Memory B cell (primary cell): Measurements from ENCODE around the gene MDC1.
"Not testable (repeated sequence)": the region's sequence is repeated elsewhere in the genome, so short reads cannot be mapped to it uniquely, and the experiment has no call there.

ENCODE experiments used
- ATAC-seq: fragments of 150-1000 bp; cut with Tn5 transposase; 2 replicates; pipeline ENCODE4 v1.10.0; 2021; ENCODE audit warnings: low read depth, mild to moderate bottlenecking, moderate library complexity
- DNase-seq, 2 donors: peaks; one replicate each; pipeline ENCODE4 v3.0.0; 2022; ENCODE audit warnings: low spot score in 2 of 2
- H3K27ac Mint-ChIP-seq: one replicate; pipeline ENCODE4 v1.8.0; 2022; ENCODE audit warnings: mild to moderate bottlenecking, moderate library complexity, mixed read lengths
- H3K27me3 Mint-ChIP-seq: one replicate; pipeline ENCODE4 v1.8.0; 2022; ENCODE audit warnings: mixed read lengths
- H3K36me3 Mint-ChIP-seq: one replicate; pipeline ENCODE4 v1.8.0; 2022; ENCODE audit warnings: mild to moderate bottlenecking, mixed read lengths
- H3K4me1 Mint-ChIP-seq: one replicate; pipeline ENCODE4 v1.8.0; 2022; ENCODE audit warnings: mixed read lengths
- H3K4me3 Mint-ChIP-seq: one replicate; pipeline ENCODE4 v1.8.0; 2022; ENCODE audit warnings: mild to moderate bottlenecking, moderate library complexity, mixed read lengths
- H3K9me3 Mint-ChIP-seq: one replicate; pipeline ENCODE4 v1.8.0; 2022; ENCODE audit warnings: mixed read lengths

The MDC1 gene, protein sequence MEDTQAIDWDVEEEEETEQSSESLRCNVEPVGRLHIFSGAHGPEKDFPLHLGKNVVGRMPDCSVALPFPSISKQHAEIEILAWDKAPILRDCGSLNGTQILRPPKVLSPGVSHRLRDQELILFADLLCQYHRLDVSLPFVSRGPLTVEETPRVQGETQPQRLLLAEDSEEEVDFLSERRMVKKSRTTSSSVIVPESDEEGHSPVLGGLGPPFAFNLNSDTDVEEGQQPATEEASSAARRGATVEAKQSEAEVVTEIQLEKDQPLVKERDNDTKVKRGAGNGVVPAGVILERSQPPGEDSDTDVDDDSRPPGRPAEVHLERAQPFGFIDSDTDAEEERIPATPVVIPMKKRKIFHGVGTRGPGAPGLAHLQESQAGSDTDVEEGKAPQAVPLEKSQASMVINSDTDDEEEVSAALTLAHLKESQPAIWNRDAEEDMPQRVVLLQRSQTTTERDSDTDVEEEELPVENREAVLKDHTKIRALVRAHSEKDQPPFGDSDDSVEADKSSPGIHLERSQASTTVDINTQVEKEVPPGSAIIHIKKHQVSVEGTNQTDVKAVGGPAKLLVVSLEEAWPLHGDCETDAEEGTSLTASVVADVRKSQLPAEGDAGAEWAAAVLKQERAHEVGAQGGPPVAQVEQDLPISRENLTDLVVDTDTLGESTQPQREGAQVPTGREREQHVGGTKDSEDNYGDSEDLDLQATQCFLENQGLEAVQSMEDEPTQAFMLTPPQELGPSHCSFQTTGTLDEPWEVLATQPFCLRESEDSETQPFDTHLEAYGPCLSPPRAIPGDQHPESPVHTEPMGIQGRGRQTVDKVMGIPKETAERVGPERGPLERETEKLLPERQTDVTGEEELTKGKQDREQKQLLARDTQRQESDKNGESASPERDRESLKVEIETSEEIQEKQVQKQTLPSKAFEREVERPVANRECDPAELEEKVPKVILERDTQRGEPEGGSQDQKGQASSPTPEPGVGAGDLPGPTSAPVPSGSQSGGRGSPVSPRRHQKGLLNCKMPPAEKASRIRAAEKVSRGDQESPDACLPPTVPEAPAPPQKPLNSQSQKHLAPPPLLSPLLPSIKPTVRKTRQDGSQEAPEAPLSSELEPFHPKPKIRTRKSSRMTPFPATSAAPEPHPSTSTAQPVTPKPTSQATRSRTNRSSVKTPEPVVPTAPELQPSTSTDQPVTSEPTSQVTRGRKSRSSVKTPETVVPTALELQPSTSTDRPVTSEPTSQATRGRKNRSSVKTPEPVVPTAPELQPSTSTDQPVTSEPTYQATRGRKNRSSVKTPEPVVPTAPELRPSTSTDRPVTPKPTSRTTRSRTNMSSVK (N-terminal part only)

DNA sequence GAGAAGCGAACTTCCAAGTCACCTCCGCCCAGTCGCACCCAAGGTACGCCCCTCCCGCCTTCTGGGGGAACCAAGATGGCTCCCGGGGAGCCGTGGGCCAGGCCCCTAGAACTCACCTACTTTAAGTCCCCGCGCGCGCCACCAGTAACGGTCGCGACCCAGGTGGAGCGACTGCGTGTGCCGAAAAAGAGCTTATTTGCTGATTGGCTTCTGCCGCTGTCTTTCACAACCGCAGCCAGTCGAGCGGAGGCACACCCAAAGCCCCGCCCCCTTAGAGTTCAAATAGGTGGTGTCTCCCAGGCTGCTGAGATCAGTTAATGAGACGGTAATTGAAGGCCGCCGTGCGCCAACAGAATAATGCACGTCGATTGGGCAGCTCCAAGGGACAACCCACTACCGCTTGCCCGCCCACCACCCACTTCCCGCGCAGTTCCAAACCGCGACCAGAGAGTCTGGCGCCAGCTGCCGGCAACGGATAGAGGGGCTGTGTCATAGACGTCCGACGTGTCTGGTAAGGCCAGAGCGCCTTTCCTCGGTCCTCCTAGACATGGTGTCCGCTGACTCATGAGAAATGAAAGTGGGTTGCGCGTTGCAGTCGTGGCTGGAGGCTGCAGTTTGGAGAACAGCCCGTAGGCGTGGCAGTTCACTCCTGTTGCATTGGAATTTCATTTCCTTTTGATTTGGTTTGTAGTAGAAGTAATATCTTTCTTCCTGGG is at the start of gene MDC1:
TSS of gene MDC1 (minus strand) at position 153 of the 716 bp plus-strand sequence. CDS start 2,106 bp downstream, outside the sequence.
- no peaks in the 10 kb centered on the region for H3K9me3 Mint-ChIP-seq
- H3K27ac Mint-ChIP-seq = peak within 1 kb of the TSS; percentile 92
- ATAC-seq (peak; percentile 71), DNase-seq (peak; percentile 87 to 97)
- H3K36me3 Mint-ChIP-seq = peaks cover 22% of the 10 kb centered on the region
- peak within 1 kb of the TSS; percentile 92 for H3K4me3 Mint-ChIP-seq
- H3K27me3 Mint-ChIP-seq = no peaks in the 10 kb centered on the region
- peaks cover 26% of the 10 kb centered on the region for H3K4me1 Mint-ChIP-seq

DNA sequence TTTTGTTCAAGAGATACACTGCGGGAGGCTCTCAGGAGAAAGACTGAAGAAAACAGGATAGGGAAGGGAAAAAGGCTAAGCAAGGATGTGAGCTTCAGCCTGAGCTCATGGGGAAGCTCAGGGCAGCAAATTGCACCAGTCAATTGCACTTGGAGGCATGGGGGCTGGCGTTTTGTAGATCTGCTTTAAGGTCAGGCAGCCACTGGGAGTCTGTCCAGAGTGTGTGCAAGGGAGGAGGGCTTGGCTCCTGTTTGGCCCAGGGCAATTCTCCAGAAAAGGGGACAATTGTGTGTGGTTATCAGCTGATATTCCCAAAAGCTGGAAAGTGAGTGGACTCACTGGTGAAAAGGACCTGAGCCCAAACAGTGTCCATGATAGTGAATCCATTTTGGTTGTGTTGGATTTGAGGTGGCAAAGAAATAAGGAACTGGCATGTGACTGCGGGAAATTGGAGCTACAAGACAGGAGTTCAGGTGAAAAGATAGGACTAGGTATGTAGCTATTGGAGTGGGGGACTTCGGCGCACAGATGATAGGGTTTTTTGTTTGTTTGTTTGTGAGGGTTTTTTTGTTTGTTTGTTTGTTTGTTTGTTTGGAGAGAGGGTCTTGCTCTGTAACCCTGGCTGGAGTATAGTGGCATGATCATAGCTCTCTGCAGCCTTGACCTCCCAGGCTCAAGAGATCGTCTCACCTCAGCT is 49.5 kb upstream of the MDC1 start:
- H3K27ac Mint-ChIP-seq = no peak overlapping the region
- no peaks in the 10 kb centered on the region for H3K36me3 Mint-ChIP-seq
- peaks cover 6% of the 10 kb centered on the region for H3K4me1 Mint-ChIP-seq

DNA sequence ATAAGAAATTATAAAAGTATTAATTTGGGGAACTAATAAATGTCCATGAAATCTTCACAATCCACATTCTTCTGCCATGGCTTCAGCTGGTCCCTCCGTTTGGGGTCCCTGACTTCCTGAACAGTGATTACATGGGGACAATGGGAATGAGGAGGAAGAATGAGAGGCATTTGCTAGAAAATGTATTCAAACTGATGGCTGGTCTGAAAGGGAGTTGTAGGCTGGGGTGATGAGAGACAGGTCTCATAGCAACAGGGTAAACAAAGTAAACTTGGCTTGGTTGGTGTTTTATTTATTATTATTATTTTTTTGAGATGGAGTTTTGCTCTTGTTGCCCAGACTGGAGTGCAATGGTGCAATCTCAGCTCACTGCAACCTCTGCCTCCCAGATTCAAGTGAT is 48.4 kb upstream of the MDC1 start:
- H3K27me3 Mint-ChIP-seq = peaks cover 10% of the 10 kb centered on the region
- not testable (repeated sequence) for H3K4me3 Mint-ChIP-seq, H3K27ac Mint-ChIP-seq, H3K9me3 Mint-ChIP-seq, H3K36me3 Mint-ChIP-seq, ATAC-seq, DNase-seq, H3K4me1 Mint-ChIP-seq

More for the DNA sequence above, 49.5 kb upstream of the MDC1 start:
- no peaks in the 10 kb centered on the region for H3K9me3 Mint-ChIP-seq
- no peak for ATAC-seq
- no peak overlapping the region for H3K4me3 Mint-ChIP-seq
- peaks cover 10% of the 10 kb centered on the region for H3K27me3 Mint-ChIP-seq
- no peak for DNase-seq

DNA sequence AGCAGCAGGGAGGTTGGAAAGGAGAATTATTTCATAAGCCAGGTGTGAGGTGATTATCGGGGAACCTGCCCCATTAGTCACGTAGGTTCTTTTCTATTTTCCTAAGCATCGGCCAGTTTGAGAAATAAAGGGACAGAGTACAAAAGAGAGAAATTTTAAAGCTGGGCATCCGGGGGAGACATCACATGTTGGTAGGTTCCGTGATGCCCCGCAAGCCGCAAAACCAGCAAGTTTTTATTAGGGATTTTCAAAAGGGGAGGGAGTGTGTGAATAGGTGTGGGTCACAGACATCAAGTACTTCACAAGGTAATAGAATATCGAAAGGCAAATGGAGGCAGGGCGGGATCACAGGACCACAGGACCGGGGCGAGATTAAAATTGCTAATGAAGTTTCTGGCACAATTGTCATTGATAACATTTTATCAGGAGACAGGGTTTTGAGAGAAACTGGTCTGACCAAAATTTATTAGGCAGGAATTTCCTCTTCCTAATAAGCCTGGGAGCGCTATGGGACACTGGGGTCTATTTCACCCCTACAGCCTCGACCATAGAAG is 47.5 kb upstream of the MDC1 start:
- not testable (repeated sequence) for H3K4me1 Mint-ChIP-seq, H3K27ac Mint-ChIP-seq, H3K36me3 Mint-ChIP-seq, H3K9me3 Mint-ChIP-seq, DNase-seq, H3K4me3 Mint-ChIP-seq, ATAC-seq
- H3K27me3 Mint-ChIP-seq = peaks cover 10% of the 10 kb centered on the region

DNA sequence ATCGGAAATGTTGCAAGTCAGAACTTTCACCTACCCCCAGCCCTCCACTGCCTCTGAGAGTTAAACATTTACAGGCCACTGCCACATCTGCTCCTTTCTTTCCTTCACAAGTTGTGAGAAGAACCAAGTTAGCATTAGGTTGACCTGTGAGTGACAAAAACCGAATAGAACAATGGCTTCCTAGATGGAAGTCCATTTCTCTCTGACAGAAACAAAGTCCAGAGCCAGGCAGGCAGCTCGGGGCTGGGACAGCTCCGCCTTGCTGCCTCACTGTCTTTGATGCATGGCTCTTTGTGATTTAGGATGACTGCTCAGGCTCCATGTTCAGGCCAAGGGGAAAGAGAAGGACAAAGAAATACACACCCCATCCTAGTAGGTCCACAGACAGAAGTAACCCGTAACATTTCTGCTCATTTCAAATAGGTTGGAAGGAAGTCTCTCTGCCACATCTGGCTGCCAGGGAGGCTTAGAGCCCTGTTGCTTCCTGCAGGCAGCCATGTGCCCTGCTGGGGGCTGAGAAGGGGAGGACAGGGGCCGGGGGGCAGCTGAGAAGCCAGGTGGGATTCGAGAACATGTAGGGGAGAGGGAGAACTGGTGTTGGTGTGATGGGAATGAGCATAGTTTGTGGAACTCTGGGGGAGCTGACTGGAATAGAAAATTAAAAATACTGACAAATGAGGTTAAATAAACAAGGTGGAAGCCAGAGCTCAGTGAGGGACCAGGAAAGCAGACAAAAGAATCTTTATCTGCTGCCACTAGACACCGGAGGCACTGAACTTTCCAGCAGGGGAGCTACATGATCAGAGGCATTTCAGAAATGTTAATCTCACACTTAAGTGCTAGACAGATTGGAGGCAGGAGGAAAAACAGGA is 46.8 kb upstream of the MDC1 start:
- H3K27me3 Mint-ChIP-seq = peaks cover 10% of the 10 kb centered on the region
- DNase-seq (no peak), ATAC-seq (no peak)
- H3K27ac Mint-ChIP-seq = no peak overlapping the region
- H3K4me3 Mint-ChIP-seq = no peak overlapping the region
- H3K4me1 Mint-ChIP-seq = peaks cover 13% of the 10 kb centered on the region
- H3K36me3 Mint-ChIP-seq = no peaks in the 10 kb centered on the region
- H3K9me3 Mint-ChIP-seq = no peaks in the 10 kb centered on the region

DNA sequence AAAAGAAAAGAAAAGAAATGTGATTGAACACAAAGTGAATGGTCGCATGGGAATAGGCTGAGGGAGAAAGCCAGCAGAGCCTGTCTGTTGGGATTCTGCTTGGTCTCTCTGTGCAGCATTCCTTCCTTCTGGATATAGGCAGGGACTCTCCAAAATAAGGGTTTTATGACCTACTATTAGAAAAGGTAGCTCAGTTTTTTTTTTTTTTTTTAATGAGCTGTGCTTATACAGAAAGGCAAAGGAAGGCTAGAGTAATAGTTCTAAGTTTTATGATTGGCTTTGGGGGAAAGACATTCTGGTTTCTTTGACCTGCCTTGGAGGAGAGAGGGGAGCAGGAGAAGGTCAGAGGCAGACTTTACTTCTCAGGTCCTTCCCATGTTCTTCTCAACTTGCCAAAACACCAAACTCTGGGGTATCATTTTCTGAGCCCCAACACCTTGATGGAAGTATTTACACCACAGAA is 46.1 kb upstream of the MDC1 start:
- ATAC-seq (no peak), DNase-seq (no peak)
- Mint-ChIP-seq H3K4me3 (no peak overlapping the region), H3K36me3 (no peaks in the 10 kb centered on the region), H3K27me3 (peaks cover 10% of the 10 kb centered on the region), H3K4me1 (peaks cover 16% of the 10 kb centered on the region), H3K9me3 (no peaks in the 10 kb centered on the region), H3K27ac (no peak overlapping the region)

DNA sequence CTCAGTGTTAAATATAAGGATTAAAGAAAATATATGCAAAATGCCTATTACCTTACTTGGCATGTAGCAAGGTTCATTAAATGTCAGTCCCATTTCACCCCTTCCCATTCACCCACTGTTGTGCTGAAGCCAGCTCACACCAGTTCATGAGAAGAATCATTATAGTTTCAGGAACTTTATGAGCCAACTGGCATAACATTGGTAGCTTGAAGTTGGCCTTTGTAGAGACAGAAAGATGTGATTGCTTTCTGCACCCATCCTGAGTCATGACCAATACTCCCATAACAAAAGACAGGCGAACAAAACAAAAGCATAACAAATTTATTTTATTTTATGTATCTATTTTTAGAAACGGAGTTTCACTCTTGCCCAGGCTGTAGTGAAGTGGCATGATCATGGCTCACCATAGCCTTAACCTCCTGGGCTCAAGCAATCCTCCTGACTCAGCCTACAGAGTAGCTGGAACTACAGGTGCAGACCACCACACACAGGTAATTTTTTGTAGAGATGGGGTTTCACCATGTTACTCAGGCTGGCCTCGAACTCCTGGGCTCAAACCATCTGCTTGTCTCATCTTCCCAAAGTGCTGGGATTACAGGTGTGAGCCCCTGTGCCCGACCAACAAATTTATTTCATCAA is 44.8 kb upstream of the MDC1 start:
- Mint-ChIP-seq H3K4me3 (no peak overlapping the region), H3K27ac (no peak overlapping the region), H3K9me3 (no peaks in the 10 kb centered on the region), H3K36me3 (no peaks in the 10 kb centered on the region), H3K27me3 (peaks cover 10% of the 10 kb centered on the region), H3K4me1 (peaks cover 16% of the 10 kb centered on the region)
- DNase-seq (no peak), ATAC-seq (no peak)

DNA sequence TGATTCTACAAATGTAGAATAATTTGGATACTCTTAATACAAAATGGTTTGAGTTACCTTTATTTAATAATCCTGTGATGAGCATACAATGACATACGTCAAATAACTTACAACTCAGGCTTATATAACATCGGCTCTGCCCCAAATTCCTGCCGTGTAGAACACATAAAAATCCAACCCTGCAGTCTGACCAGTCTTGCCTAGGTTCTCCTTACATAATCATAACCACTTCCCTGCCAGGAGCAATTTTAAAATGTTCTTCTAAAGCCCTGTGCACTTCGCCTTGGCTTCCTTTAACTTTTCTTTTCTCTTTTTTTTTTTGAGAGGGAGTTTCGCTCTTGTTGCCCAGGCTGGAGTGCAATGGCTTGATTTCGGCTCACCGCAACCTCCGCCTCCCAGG is 43.5 kb upstream of the MDC1 start:
- DNase-seq (no peak), ATAC-seq (no peak)
- peaks cover 16% of the 10 kb centered on the region for H3K4me1 Mint-ChIP-seq
- H3K27ac Mint-ChIP-seq = no peak overlapping the region
- H3K27me3 Mint-ChIP-seq = peaks cover 10% of the 10 kb centered on the region
- no peaks in the 10 kb centered on the region for H3K36me3 Mint-ChIP-seq
- H3K4me3 Mint-ChIP-seq = no peak overlapping the region
- H3K9me3 Mint-ChIP-seq = no peaks in the 10 kb centered on the region

DNA sequence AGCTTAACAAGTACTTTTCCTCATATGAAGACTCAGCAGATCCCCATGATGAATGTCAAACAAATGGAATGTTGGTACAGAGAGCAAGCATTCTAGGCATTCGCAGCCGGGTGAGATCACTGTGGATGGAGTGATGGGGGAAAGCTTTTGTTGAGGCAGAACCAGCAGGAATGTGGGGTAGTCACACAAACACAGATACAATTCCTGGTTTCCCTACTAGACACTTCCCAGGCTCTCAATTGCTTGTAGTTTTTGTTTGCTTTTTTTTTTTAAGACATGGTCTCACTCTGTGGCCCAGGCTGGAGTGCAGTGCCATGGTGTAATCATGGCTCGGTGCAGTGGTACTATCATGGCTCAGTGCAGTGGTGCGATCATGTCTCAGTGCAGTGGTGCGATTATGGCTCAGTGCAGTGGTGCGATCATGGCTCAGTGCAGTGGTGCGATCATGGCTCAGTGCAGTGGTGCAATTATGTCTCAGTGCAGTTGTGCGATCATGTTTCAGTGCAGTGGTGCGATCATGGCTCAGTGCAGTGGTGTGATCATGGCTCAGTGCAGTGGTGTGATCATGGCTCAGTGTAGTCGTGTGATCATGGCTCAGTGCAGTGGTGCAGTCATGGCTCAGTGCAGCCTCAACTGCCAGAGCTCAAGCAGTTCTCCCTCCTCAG is 42.6 kb upstream of the MDC1 start:
- DNase-seq (no peak), ATAC-seq (no peak)
- peaks cover 9% of the 10 kb centered on the region for H3K27me3 Mint-ChIP-seq
- H3K4me1 Mint-ChIP-seq = peaks cover 16% of the 10 kb centered on the region
- no peak overlapping the region for H3K27ac Mint-ChIP-seq
- H3K36me3 Mint-ChIP-seq = no peaks in the 10 kb centered on the region
- no peaks in the 10 kb centered on the region for H3K9me3 Mint-ChIP-seq
- no peak overlapping the region for H3K4me3 Mint-ChIP-seq

DNA sequence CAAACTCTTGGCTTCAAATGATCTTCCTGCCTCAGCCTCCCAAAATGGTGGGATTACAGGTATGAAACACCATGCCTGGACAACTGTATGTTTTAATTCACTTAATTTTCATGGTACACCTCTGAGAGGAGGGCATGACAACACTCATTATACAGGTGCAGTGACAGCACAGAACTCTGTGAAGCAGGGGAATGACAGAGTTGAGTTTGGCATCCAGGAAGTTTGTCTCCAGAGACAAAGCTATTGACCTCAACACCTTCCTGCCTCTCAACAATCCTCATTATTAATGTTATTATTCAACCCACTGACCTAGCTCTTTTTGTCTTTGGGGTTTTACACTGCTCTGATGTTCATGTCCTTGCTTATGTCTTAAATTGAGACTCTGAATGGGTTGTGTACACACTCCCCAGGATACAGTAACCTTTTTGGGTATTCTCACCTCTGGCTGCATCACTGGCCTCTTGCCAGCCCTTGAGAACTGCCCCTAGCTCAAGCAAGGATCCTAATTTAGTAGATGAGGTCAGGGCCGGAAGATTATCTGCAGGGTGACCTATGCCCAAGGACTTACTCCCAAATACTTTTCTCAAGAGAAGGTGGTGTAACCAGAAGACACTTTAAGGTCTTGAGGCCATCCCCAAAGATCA is 40.3 kb upstream of the MDC1 start:
- H3K4me1 Mint-ChIP-seq = peaks cover 14% of the 10 kb centered on the region
- DNase-seq (no peak), ATAC-seq (no peak)
- no peak overlapping the region for H3K4me3 Mint-ChIP-seq
- no peak overlapping the region for H3K27ac Mint-ChIP-seq
- no peaks in the 10 kb centered on the region for H3K36me3 Mint-ChIP-seq
- H3K9me3 Mint-ChIP-seq = no peaks in the 10 kb centered on the region
- no peaks in the 10 kb centered on the region for H3K27me3 Mint-ChIP-seq
